SKM-1 treated with dmso at 0.1 percent for 144 hours (cell line): ENCODE measurements around the gene FHAD1.
"Not testable (repeated sequence)": the region's sequence is repeated elsewhere in the genome, so short reads cannot be mapped to it uniquely, and the experiment has no call there.

Experiments
- DNase-seq: peaks from one replicate; lab custom pipeline; 2025; ENCODE audit not compliant: unreplicated experiment; lab: John Stamatoyannopoulos, UW

The FHAD1 gene

DNA sequence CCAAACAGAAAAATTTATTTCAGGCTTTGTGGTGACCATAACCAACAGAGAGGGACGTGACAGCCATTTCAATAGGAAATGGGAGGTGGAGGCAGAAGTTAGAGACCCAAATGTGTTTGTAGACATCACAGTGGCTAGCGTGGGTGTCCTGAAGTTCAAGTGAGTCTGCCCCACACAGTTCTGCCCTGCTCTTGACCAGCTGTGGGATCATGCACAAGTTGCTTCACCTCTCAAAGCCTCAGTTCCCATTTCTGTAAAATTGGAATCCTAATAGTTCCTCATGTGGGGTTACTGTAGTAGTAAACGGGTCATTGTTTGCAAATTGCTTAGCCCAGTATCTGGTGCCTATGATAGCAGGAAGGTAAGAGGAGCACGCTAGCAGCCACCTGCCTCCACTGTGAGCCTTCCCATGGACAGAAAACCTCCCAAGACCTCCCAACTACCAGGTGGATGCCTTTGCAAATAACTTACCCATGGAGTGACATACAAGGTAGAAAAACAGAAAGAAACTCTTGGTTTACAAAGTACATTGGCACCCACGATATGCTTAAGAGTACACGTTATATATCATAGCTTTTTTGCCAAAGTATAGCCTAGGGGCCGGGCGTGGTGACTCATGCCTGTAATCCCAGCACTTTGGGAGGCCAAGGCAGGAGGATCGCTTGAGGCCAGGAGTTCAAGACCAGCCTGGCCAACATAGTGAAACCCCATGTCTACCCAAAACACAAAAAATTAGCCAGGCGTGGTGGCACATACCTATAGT lies 29.1 kb downstream of the FHAD1 start:
- peak; percentile 65 for DNase-seq

DNA sequence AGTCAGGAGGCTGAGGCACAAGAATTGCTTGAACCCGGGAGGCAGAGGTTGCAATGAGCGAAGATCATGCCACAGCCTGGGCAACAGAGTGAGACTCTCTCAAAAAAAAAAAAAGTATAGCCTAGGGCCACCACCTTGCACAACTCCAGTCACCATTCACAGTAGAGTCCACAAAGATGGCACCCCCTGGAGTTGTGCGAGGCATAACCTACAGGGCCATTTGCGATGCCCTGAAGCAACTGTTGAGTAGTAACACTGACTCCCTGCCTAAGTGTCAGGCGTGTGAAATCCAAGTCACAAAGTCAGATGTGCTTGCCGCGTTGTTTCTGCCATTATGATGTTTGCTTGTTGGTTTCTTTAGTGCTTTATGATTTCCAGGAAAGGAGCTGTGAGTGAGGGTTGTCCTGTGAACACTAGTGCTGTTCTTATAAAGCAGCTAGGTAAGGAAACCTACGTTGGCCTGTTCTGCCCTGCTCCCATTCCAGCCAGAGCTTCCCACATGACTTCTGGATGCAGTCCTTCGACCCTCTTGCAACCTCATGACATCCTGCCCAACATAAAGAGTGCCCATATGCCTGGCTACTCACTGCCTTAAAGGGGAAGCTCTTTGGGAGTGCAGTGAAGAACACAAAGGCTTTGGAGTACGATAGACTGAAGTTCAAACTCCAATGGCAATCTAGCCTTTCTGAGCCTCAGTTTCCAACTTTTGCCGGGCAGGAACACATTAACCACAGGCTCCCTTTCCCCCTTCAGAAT lies 29.8 kb downstream of the FHAD1 start:
- DNase-seq: no peak

DNA sequence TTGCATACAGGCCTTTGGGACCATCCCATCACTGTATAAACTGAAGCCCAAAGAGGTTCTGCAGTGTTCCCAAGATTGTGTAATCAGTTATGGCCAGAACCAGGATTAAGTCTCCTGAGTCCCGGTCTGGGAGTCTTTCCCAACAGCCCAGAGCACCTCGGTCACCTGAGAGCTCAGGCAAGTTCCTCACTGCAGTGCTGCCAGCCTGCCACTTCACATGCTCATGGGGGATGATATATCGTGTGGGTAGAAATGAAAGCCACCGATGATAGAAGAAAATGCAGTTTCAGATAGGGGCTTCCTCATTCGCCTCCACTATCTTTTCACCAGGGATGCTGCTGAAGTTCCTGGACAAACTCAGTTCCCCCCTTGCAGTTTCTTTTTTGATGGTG lies 30.4 kb downstream of the FHAD1 start:
- DNase-seq: no peak

DNA sequence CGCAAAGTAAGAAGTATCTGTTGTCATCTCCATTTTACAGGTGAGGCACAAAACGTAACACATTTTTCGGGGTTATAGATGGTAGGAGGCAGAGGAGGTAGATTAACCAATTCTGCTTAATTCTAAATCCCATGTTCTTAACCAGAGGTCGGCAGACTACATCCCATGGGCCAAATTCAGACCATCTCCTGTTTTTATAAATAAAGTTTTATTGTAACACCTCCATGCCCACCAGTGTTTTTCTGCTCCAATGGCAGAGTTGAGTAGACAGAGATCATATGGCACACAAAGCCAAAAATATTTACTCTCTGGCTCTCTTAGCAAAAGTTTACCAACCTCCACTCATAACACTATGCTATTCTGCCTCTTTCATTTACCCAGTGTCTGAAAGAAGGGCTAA lies 30.9 kb downstream of the FHAD1 start:
- no peak for DNase-seq

DNA sequence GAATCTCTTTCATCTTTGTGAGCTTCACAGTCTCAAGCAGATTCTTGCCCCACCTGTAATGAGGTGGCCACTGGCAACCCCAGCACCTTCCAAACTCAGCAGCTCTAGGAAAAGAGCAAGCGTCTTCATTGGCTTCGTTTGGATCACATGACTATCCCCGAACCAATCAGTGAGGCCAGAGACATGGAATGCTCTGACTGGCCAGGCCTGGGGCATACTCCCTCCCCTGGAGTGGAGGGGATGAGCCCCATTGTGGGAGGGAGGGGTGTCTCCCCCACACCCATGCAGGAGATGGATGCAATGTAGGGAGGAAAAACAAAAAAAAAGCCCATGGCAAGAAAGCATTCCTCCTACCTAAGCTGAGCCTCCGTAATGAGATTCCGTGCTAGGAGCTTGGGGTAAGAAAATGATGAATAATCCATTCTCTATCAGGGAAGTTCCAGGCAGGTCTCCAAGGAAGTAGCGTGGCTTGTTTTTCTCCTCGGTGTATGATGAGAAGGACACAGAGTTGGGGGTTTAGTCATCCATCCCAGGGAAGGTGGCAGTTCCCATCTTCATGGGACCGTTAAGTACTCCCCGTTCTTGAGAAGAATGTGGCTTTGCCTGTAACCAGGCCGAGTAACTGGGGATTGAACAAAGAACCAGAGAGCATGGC lies 32.7 kb downstream of the FHAD1 start:
- no peak for DNase-seq

DNA sequence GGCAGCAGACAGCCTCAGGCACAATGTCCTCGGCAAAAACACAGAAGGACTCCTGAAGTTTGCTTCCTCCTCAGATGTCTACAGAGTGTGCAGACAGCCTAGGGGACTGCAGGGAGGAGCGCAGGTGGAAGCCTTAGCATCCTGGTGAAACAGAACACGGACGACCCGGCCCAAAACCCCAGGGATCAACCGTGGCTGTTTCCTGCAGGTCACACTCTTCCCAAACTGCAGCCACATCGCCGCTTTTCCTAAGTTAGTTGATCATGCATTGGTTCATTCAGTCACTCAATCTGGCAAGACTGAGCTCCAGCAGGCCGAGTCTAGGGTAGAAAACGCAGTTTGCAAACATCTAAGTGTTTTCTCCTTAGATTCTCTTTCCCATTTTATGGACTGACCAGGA lies 33.4 kb downstream of the FHAD1 start:
- DNase-seq: no peak

DNA sequence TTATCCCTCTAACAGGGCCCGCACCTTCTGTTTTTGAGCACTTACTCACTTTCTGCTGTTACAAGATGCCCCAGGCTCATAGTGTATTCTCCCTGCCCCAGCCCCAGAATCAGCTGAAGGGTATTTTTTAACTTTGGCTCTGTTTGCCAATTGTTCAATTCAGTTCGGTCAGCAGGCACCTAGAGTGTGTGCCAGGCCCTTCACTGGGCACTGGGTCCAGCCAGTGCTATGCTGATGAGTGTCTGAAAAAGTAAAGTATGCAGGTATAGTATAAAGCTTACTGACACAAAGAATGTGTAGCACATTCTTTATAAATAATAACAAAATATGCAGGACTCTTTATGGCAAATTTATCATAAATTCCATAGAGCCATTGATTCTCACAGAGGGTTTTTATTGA lies 35.0 kb downstream of the FHAD1 start:
- DNase-seq: no peak

DNA sequence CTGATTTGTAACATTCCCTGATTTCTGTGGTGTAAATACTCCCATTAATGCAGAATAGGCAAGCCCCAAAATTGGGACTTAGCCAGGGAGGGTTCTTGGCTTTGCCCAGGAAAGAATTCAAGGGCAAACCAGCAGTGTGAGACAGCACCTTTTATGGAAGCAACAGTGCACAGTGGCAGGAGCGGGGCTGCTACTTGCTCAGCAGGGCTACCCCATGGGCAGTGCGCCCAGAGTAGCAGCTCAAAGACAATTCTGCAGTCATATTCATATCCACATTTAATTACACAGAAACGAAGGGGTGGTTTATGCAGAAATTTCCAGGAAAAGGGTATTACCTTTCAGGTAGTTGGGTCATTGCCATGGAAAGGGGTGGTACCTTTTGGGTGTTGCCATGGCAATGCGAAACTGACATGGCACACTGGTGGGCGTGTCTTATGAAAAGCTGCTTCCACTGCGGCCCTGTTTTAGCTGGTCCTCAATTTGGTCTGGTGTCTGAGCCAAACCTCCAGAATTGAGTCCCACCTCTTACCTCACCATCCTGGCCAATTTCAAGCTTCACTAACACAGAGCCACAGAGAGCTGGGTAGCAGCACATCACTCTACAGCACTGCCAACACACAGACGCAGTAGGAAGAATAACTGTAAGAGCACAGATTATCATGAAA lies 35.9 kb downstream of the FHAD1 start:
- DNase-seq: no peak

DNA sequence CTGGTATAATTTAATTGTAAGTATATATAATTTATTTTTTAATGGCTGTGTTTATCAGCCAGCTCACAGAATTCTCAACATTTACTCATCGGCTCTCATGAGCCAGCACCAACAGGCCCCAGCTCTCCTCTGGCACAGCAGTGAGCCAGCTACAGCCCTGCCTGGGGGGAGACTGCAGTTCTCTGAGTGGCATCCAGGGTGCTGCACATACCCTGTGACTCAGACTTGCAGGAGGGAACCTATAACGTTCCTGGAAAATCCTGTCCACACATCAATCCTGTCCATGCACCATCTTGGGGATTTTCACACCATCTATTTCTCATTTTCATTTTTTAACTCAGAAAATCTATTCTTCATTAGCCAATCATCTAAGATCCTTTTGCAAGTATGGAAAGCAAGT lies 36.5 kb downstream of the FHAD1 start:
- no peak for DNase-seq

DNA sequence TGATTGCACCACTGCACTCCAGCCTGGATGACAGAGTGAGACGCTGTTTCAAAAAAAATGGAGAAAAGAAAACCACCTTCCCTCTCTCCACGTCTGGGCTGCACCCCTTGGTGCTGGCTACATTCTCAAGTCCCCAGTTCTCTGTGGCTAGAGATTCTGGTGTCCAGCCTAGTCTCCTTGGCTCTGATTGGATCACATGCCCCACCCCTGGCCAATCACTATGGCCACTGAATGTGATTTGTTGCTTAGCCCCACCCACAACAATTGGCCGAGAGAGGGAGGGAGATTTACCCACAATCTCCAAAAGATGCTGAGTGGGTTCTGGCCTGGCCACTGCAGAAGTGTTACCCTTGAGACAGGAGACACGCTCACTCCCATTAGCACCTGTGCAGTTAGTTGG lies 39.4 kb downstream of the FHAD1 start:
- DNase-seq: no peak

DNA sequence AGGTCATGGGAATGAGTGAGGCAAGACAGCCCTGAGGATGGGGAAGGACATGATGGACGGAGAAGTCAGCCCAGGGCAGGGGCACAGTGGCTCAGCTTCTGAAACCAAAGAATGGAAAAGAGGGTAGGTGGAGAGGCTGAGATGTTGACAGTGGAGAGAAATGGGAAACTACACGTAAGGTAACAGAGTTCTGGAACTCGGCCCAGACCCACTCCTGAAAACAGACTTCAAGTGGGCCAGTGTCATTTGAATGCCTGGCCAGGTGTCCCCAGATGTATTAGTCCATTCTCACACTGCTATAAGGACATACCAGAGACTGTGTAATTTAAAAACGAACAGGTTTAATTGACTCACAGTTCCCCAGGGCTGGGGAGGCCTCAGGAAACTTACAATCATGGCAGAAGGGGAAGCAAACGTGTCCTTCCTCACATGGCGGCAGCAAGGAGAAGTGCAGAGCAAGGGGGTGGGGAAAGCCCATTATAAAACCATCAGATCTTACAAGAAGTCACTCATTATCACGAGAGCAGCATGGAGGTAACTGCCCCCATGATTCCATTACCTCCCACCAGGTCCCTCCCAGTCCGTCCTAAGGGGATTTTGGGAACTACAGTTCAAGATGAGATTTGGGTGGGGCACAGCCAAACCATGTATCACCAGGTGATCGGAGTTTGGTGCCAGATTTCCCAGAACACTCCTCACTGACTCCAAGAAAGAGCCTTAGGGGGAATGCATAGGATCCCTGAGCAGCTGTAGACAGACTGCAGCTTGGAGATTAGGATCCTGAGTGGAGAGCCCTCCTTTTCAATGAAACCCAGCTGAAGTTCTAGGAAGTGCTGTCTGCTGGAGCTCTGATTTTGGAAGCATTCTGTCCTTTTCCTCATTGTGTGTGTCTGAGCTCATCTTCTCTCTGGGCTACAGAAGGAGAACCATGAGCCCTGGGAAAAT lies 40.3 kb downstream of the FHAD1 start:
- DNase-seq: no peak

DNA sequence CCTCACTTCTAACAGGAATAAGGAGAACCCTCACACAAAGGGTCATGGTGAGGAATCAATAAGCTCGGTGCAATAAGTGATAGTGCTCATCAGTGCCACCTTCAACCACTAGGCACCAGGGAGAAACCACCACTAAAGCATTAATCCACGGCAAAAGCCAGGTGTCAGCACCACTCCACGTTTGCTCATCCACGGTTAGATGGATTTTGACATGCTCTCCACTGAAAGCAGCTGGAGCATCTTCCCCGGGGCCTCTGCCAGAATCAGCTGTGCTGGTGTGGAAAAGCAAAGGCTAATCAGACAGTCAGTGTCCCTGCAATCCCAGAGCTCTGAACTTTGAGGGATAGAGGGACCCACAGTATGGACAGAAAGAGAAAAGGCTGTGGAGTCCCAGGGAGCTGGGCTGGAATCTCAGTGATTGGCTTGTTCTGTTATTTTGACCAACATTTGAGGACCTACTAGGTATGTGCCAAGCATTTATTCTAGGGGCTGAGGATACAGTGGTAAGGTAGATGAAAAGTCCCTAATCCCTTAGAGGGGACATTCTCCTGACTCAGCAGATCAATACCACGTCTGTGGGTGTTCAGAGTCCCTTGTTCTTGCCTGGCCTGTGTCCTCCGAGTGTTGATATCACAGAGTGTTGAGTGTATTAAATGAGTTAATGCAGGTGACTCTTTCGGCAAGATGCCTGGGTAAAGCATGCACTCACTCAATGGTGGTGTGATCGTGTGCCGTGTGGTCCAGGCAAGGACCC lies 41.3 kb downstream of the FHAD1 start:
- DNase-seq: no peak

DNA sequence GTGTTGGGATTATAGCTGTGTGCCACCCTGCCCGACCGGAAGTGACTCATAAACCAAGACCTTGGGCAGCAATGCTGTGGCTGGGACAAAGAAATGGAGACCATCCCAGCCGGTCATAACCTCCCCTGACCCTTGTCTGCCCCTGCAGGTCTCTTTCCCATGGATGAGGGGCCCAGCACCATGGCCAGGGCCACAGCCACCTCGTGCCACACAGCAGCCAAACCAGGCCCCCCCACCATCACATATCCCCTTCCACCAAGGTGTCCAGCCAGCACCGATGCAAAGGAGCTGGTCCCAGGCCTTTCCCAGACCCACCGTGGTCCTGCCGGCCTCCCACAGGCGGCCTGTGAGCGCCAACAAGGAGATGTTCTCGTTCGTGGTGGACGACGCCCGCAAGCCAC lies 42.2 kb downstream of the FHAD1 start:
- no peak for DNase-seq

DNA sequence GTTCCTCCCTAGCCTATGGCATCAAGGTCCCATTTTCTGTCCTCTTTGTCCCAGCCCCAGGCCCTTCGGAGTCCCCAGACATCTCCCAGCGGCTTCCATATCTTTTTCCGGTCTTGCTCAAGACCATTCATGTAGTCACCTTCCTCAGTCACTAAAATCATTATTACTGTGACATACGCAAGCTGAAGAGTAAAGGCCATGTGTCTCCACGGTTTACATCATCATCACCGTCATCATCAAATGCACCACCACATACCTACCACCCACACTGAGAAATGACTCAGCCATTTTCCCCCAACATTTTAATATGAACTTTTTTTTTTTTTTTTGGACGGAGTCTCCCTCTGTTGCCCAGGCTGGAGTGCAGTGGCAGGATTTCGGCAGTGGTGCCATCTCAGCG lies 43.4 kb downstream of the FHAD1 start:
- DNase-seq: no peak

DNA sequence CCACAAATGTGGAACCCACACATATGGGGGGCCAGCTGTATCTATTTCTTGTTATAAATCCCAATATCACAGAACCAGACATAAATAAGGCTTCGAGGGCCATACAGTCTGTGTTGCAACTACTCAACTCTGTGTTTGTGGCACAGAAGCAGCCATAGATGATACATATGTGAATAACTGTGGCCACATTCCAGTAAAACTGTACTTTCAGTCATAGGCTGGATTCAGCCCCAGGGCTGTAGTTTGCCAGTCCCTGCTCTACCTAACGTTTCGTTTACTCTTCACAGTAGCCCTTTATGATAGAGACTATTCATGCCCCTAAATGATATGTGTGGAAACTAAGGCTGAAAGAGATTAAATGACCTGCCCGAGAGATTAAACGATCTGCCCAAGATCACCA lies 48.7 kb downstream of the FHAD1 start:
- no peak for DNase-seq

DNA sequence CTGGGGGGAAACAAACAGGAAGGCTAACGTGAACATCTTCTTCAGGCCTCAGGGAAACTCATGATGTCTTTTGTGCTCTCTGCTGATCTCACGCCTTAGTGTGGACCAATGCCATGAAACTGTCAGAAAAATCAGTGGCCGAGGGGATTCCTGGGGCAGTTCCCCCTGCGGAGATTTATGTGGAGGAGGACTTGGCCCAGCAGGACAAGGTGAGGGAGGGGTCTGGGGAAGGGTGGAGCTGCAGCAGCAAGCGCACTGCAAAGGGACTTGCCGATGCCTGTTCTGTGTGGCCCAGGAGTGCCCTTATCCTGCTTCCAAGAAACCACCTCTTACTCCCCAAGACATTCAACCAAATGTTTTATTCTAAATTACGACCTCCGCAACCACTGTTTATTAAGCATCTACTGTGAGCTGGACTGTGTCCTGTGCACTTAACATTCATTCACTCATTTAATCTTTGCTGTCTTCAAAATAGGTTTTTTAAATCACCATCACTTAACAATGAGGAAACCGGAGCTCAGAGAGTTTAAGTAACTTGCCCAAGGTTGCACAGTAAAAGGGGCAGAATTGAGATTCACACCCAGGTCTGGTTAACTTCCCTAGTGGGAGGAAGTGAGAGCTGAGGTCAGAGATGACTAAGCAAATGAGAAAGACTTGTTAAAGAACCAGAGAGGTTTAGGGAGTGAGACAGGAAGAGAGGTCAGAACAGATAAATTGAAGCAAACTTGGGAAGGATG lies 49.7 kb downstream of the FHAD1 start:
- DNase-seq: peak; percentile 67

DNA sequence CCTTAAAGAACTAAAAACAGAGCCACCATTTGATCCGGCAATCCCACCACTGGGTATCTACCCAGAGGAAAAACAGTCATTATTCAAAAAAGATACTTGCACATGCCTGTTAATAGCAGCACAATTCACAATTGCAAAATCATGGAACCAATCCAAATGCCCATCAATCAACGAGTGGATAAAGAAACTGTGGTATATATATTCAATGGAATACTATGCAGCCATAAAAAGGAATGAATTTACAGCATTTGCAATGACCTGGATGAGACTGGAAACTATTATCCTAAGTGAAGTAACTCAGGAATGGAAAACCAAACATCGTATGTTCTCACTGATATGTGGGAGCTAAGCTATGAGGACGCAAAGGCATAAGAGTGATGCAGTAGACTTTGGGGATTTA lies 51.0 kb downstream of the FHAD1 start:
- not testable (repeated sequence) for DNase-seq

DNA sequence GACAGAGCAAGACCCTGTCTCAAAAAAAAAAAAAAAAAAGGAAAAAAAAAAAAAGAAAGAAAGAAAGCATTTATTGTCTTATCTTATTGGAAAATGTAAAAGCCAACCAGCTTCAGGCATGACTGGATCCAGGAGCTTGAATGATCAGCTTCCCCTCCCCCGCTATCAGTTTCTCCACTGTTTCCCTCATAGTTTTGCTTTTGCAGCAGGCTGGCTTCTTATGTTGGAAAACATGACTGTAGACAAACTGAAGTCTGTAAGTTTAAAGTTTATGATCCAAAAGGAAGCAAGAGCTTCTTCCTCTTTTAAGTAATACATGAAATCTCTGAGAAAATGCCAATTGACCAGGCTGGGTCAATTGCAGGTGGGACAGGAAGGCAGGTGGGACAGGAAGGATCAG lies 52.2 kb downstream of the FHAD1 start:
- no peak for DNase-seq

DNA sequence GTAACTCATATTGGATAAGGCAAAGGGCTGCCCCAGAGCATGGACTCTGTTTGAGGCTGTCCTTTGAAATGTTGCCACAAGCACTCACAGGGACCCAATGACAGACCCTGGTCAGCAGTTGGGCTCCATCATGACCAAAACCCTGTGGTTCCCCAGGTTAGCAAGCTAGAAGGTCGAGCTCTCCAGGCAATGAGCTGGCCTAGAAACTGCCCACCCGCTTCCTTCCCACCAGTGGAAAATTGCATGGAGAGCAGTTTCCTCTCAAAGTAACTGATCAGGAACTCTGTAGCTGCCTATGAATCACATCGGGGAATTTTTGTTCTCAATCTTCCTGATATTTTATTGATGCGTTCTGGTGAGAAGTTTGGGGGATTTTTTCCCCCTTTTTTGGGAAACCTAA lies 52.8 kb downstream of the FHAD1 start:
- DNase-seq: no peak
